Body of pancreas (tissue), 4 donors: Measurements from ENCODE around the gene KCTD11.

Experiments used
- POLR2A ChIP-seq, 3 donors: fragments of 450-650 bp; IDR thresholded peaks; one replicate each; pipeline ENCODE4 v1.6.1; 2016; ENCODE audit warnings: antibody characterized with exemption in 3 of 3, mild to moderate bottlenecking in 2 of 3
- TF ChIP-seq, protein P1 (sequence below), 7 experiments: fragments of 450-650 bp in 4 of 7; fragments of 200-600 bp in 3 of 7; sonication (generic) in 3 of 7; IDR thresholded peaks; one replicate each; pipeline ENCODE4 v1.5.1; 2016 to 2019; ENCODE audit warnings: antibody characterized with exemption in 7 of 7

DNA sequence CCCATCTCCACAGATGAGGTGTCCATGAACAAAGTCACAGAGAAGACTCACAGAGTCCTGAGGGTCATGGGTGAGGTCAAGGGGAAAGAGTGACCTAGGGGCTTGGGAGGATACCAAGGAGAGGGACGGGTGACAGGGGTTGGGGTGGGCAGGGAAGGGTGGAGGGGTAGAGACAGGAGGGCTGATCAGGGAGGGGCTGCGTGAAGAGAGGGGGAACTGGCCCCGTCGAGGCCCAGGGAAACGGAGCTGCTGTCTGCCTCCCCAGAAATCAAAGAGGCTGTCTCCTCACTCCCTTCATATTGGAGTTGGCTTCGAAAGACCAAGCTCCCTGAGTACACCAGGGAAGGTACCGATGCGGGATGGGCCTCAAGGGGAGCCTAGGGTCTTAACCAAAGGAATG lies 3.6 kb downstream of the KCTD11 start:
- TF ChIP-seq, protein P1, sequence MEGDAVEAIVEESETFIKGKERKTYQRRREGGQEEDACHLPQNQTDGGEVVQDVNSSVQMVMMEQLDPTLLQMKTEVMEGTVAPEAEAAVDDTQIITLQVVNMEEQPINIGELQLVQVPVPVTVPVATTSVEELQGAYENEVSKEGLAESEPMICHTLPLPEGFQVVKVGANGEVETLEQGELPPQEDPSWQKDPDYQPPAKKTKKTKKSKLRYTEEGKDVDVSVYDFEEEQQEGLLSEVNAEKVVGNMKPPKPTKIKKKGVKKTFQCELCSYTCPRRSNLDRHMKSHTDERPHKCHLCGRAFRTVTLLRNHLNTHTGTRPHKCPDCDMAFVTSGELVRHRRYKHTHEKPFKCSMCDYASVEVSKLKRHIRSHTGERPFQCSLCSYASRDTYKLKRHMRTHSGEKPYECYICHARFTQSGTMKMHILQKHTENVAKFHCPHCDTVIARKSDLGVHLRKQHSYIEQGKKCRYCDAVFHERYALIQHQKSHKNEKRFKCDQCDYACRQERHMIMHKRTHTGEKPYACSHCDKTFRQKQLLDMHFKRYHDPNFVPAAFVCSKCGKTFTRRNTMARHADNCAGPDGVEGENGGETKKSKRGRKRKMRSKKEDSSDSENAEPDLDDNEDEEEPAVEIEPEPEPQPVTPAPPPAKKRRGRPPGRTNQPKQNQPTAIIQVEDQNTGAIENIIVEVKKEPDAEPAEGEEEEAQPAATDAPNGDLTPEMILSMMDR (IDR thresholded peaks at IDR 0.05), result no peak
- TF ChIP-seq POLR2A (IDR thresholded peaks at IDR 0.05), result no peak
